Stimulated activated CD4-positive, alpha-beta T cell treated with anti-CD3 and anti-CD28 coated beads, Interleukin-2, amount 100 ng/mL, for 48 hours (primary cell): Measurements from ENCODE around the gene PAX7.

Experiments used
- DNase-seq, 2 donors: peaks; one replicate each; pipeline ENCODE4 v3.0.0-alpha.2; 2020

PAX7 gene

GRCh38 chr1:18642278-18643095 lies 11.8 kb downstream of the PAX7 start:
- DNase-seq, result no peak

- DNase-seq, result no peak
These were observed 12.7 kb downstream of the PAX7 start for GRCh38 chr1:18643154-18644012.

GRCh38 chr1:18644013-18644399 lies 13.4 kb downstream of the PAX7 start:
- DNase-seq, result no peak

GRCh38 chr1:18644446-18644845 lies 13.8 kb downstream of the PAX7 start:
- no peak for DNase-seq

GRCh38 chr1:18644973-18645746 lies 14.5 kb downstream of the PAX7 start:
- DNase-seq, result no peak

GRCh38 chr1:18645747-18646090 lies 15.1 kb downstream of the PAX7 start:
- DNase-seq, result no peak

- DNase-seq, result no peak
These were observed 15.6 kb downstream of the PAX7 start for GRCh38 chr1:18646091-18646785.

- DNase-seq, result no peak
These were observed 16.3 kb downstream of the PAX7 start for GRCh38 chr1:18646786-18647410.

- no peak for DNase-seq
These were observed 17.1 kb downstream of the PAX7 start for GRCh38 chr1:18647681-18648214.

GRCh38 chr1:18649693-18650370 lies 19.2 kb downstream of the PAX7 start:
- DNase-seq, result no peak

- no peak for DNase-seq
These were observed 21.1 kb downstream of the PAX7 start for GRCh38 chr1:18651713-18652112.

- no peak for DNase-seq
These were observed 22.1 kb downstream of the PAX7 start for GRCh38 chr1:18652791-18653190.

GRCh38 chr1:18653367-18653766 lies 22.7 kb downstream of the PAX7 start:
- DNase-seq, result no peak

- no peak for DNase-seq
These were observed 23.3 kb downstream of the PAX7 start for GRCh38 chr1:18653916-18654315.

- no peak for DNase-seq
These were observed 24.0 kb downstream of the PAX7 start for GRCh38 chr1:18654599-18654998.

GRCh38 chr1:18657506-18658201 lies 27.0 kb downstream of the PAX7 start:
- no peak for DNase-seq

- DNase-seq, result no peak
These were observed 28.2 kb downstream of the PAX7 start for GRCh38 chr1:18658831-18659230.

- no peak for DNase-seq
These were observed 31.0 kb downstream of the PAX7 start for GRCh38 chr1:18661404-18662285.

GRCh38 chr1:18662286-18662639 lies 31.6 kb downstream of the PAX7 start:
- no peak for DNase-seq
